GM21381 (cell line): ENCODE measurements around the gene STAT5B.
"Not testable (repeated sequence)": the region's sequence is repeated elsewhere in the genome, so short reads cannot be mapped to it uniquely, and the experiment has no call there.

Experiments
- ATAC-seq: cut with Tn5 transposase; IDR thresholded peaks from one replicate; pipeline ENCODE4 v1.9.1; 2021; ENCODE audit warnings: mild to moderate bottlenecking, moderate library complexity; ENCODE audit not compliant: unreplicated experiment

Gene STAT5B

GRCh38 chr17:42307362-42307927, 31.3 kb upstream of the STAT5B start:
- ATAC-seq = no peak

- ATAC-seq = no peak
Observed at GRCh38 chr17:42306385-42306667, 30.1 kb upstream of the STAT5B start.

GRCh38 chr17:42305543-42306384, 29.6 kb upstream of the STAT5B start:
- ATAC-seq = no peak

GRCh38 chr17:42305031-42305330, 28.8 kb upstream of the STAT5B start:
- not testable (repeated sequence) for ATAC-seq

GRCh38 chr17:42304187-42305030, 28.2 kb upstream of the STAT5B start:
- no peak for ATAC-seq

GRCh38 chr17:42303694-42304093, 27.5 kb upstream of the STAT5B start:
- no peak for ATAC-seq

GRCh38 chr17:42301022-42301421, 24.8 kb upstream of the STAT5B start:
- no peak for ATAC-seq

- ATAC-seq = not testable (repeated sequence)
Observed at GRCh38 chr17:42299913-42300312, 23.7 kb upstream of the STAT5B start.

- not testable (repeated sequence) for ATAC-seq
Observed at GRCh38 chr17:42299361-42299760, 23.2 kb upstream of the STAT5B start.

- ATAC-seq = not testable (repeated sequence)
Observed at GRCh38 chr17:42297775-42298174, 21.6 kb upstream of the STAT5B start.

GRCh38 chr17:42296012-42296411, 19.8 kb upstream of the STAT5B start:
- ATAC-seq = no peak

GRCh38 chr17:42294469-42295398, 18.5 kb upstream of the STAT5B start:
- ATAC-seq = no peak

GRCh38 chr17:42291129-42291528, 14.9 kb upstream of the STAT5B start:
- ATAC-seq = no peak

- ATAC-seq = no peak
Observed at GRCh38 chr17:42290577-42290976, 14.4 kb upstream of the STAT5B start.

- no peak for ATAC-seq
Observed at GRCh38 chr17:42289611-42290181, 13.5 kb upstream of the STAT5B start.

GRCh38 chr17:42288803-42289610, 12.8 kb upstream of the STAT5B start:
- ATAC-seq = peak; percentile 20

- peak; percentile 43 for ATAC-seq
Observed at GRCh38 chr17:42287977-42288802, 12.0 kb upstream of the STAT5B start, which contains the start of gene STAT5A. Gene STAT5A (plus strand): TSS chr17:42288498. CDS start chr17:42289412, 914 bp downstream.

- peak; percentile 18 for ATAC-seq
Observed at GRCh38 chr17:42287305-42287976, 11.2 kb upstream of the STAT5B start.
